ENCODE data around the gene CLEC16A. TPM values are rescaled to one million over a fixed set of nuclear protein-coding genes. Genes with fewer than 3 reads are reported as not detected.

CLEC16A gene
- total RNA-seq, 4 donors from 2014 or later: 29.5 to 58.8 (median 48.4) TPM

- Histone ChIP-seq H3K36me3 (no peaks in the 10 kb centered on the region), H3K4me1 (peaks cover 50 to 54% of the 10 kb centered on the region in 2 donors), H3K4me3 (replicated peaks in 1 of 3) (no peak overlapping the region), H3K9me3 (no peaks in the 10 kb centered on the region), H3K27ac (peak overlapping the region in 1 of 3 donors; percentile 85), H3K27me3 (no peaks in the 10 kb centered on the region)
- TF ChIP-seq POLR2A (IDR thresholded peaks at IDR 0.05): no peak
- TF ChIP-seq, protein P1, sequence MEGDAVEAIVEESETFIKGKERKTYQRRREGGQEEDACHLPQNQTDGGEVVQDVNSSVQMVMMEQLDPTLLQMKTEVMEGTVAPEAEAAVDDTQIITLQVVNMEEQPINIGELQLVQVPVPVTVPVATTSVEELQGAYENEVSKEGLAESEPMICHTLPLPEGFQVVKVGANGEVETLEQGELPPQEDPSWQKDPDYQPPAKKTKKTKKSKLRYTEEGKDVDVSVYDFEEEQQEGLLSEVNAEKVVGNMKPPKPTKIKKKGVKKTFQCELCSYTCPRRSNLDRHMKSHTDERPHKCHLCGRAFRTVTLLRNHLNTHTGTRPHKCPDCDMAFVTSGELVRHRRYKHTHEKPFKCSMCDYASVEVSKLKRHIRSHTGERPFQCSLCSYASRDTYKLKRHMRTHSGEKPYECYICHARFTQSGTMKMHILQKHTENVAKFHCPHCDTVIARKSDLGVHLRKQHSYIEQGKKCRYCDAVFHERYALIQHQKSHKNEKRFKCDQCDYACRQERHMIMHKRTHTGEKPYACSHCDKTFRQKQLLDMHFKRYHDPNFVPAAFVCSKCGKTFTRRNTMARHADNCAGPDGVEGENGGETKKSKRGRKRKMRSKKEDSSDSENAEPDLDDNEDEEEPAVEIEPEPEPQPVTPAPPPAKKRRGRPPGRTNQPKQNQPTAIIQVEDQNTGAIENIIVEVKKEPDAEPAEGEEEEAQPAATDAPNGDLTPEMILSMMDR (IDR thresholded peaks at IDR 0.05): no peak
- 85 to 86% methylated on average over 12 of the region's 13 CpGs for WGBS, 2 donors
- no peak for DNase-seq
- intact Hi-C loops (cut with DNase I): no loop called here
Observed at GRCh38 chr16:11076259-11077018, 132.1 kb downstream of the CLEC16A start.

DNA sequence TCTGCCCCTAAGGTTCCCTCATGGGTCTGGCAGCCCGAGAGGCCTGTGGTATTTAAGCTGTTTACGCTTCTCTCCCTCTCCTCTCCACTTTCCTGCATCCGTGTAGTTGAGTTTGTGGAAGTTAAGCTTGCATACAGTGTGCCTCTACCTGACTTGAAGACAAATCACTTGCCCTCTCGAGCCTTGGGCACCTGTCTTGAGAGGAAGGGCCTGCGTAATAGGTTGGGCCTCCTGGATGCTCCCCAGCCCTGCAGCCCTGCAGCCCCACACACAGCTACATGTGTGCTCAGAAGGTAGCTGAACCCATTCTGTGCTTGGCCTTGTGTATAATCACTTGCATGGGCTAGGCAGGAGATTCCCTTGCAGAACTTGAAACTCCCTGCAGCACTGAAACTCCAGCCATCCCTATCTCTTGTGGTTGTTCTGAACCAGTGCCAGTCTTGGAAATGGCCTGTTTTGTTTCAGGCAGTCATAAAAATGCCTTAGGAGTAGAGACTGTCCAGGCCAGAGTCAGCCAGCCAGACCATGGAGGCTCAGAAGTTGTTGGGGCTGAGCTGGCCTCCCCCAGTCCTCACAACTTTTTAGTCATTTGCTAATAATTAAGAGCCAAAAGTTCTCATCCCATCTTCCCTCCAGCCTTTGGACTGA, 134.6 kb downstream of the CLEC16A start:
- DNase-seq: no peak

GRCh38 chr16:11079652-11080187, 135.4 kb downstream of the CLEC16A start:
- H3K4me1 ChIP-seq: peaks cover 42 to 43% of the 10 kb centered on the region in 2 donors
- H3K9me3 ChIP-seq: no peaks in the 10 kb centered on the region
- peak overlapping the region in 2 of 3 donors; percentile 69 to 85 for H3K27ac ChIP-seq
- H3K36me3 ChIP-seq: no peaks in the 10 kb centered on the region
- H3K4me3 ChIP-seq (replicated peaks in 1 of 3): no peak overlapping the region
- 80 to 85% methylated on average over 6 of the region's 6 CpGs for WGBS, 2 donors
- no peaks in the 10 kb centered on the region for H3K27me3 ChIP-seq
- no peak for TF ChIP-seq POLR2A (IDR thresholded peaks at IDR 0.05)
- TF ChIP-seq, protein P1 (IDR thresholded peaks at IDR 0.05): no peak
- DNase-seq: no peak
- intact Hi-C loops (cut with DNase I): no loop called here

More for the DNA sequence above, 134.6 kb downstream of the CLEC16A start:
- TF ChIP-seq, protein P1 (IDR thresholded peaks at IDR 0.05): no peak
- no peak for TF ChIP-seq POLR2A (IDR thresholded peaks at IDR 0.05)
- no peak overlapping the region for H3K4me3 ChIP-seq (replicated peaks in 1 of 3)
- 84 to 87% methylated on average over 5 of the region's 5 CpGs for WGBS, 2 donors
- intact Hi-C loops (cut with DNase I): no loop called here
- no peaks in the 10 kb centered on the region for H3K36me3 ChIP-seq
- peak overlapping the region in 2 of 3 donors; percentile 63 to 85 for H3K27ac ChIP-seq
- H3K9me3 ChIP-seq: no peaks in the 10 kb centered on the region
- H3K27me3 ChIP-seq: no peaks in the 10 kb centered on the region
- peaks cover 42 to 43% of the 10 kb centered on the region in 2 donors for H3K4me1 ChIP-seq

GRCh38 chr16:11080327-11080967, 136.1 kb downstream of the CLEC16A start:
- intact Hi-C loops (cut with DNase I): no loop called here
- WGBS, 2 donors: 82 to 92% methylated on average over 10 of the region's 10 CpGs
- no peak for DNase-seq
- Histone ChIP-seq H3K36me3 (no peaks in the 10 kb centered on the region), H3K27ac (peak overlapping the region in 2 of 3 donors; percentile 69 to 85), H3K9me3 (no peaks in the 10 kb centered on the region), H3K4me3 (replicated peaks in 1 of 3) (no peak overlapping the region), H3K4me1 (peaks cover 42 to 49% of the 10 kb centered on the region in 2 donors), H3K27me3 (no peaks in the 10 kb centered on the region)
- no peak for TF ChIP-seq POLR2A (IDR thresholded peaks at IDR 0.05)
- TF ChIP-seq, protein P1 (IDR thresholded peaks at IDR 0.05): no peak

Data from thyroid gland (tissue), 4 donors.